Adrenal gland (tissue), 5 donors: Measurements from ENCODE around the gene TNS2.
"Not testable (repeated sequence)": the region's sequence is repeated elsewhere in the genome, so short reads cannot be mapped to it uniquely, and the experiment has no call there.

Source experiments
- CTCF ChIP-seq, 6 experiments: fragments of 450-650 bp in 4 of 6; fragments of 200-600 bp in 2 of 6; sonication (generic) in 1 of 6; IDR thresholded peaks; 1 replicate in 5 of 6; 2 replicates in 1 of 6; pipeline versions ENCODE4 v1.5.1 to v1.8.0; 2016 to 2021; ENCODE audit warnings: antibody characterized with exemption in 6 of 6, mild to moderate bottlenecking in 2 of 6, moderate library complexity in 1 of 6
- POLR2A ChIP-seq, 2 donors: fragments of 450-650 bp; IDR thresholded peaks; one replicate each; pipeline ENCODE4 v1.6.1; 2017; ENCODE audit warnings: antibody characterized with exemption in 2 of 2, mild to moderate bottlenecking in 2 of 2, moderate library complexity in 1 of 2
- donor health status: DM: no; HTN: no; CAD: no.

- not testable (repeated sequence) for TF ChIP-seq CTCF, POLR2A (IDR thresholded peaks at IDR 0.05)
Observed at GRCh38 chr12:53027014-53027413, 22.9 kb upstream of the TNS2 start.
